Testis (tissue), 3 donors: Measurements from ENCODE around the gene MLXIPL. TPM values are rescaled to one million over a fixed set of nuclear protein-coding genes. Genes with fewer than 3 reads are reported as not detected.

Experiments
- DNase-seq: peaks from one replicate; pipeline ENCODE4 v3.0.0-alpha.2; 2019
- H3K27ac ChIP-seq, 2 donors: fragments of 200-600 bp; sonication (generic); one replicate each; pipeline ENCODE4 v1.5.1; 2019
- H3K27me3 ChIP-seq: fragments of 200-600 bp; sonication (generic); one replicate; pipeline ENCODE4 v1.5.1; 2019
- H3K36me3 ChIP-seq: fragments of 200-600 bp; sonication (generic); one replicate; pipeline ENCODE4 v1.5.1; 2017; ENCODE audit warnings: low read depth; ENCODE audit errors: missing control alignments
- H3K4me1 ChIP-seq: fragments of 200-600 bp; sonication (generic); one replicate; pipeline ENCODE4 v1.5.1; 2019
- H3K4me3 ChIP-seq, 2 donors: fragments of 200-600 bp; sonication (generic); one replicate each; pipeline ENCODE4 v1.5.1; 2017 to 2019
- H3K9me3 ChIP-seq: fragments of 200-600 bp; sonication (generic); one replicate; pipeline ENCODE4 v1.5.1; 2017
- CTCF ChIP-seq, 3 experiments: fragments of 450-650 bp in 2 of 3; fragments of 200-600 bp in 1 of 3; sonication (generic) in 1 of 3; IDR thresholded peaks; one replicate each; pipeline ENCODE4 v1.5.1; 2016 to 2019; ENCODE audit warnings: antibody characterized with exemption in 3 of 3, mild to moderate bottlenecking in 2 of 3, moderate library complexity in 1 of 3
- POLR2A ChIP-seq: fragments of 450-650 bp; IDR thresholded peaks from one replicate; pipeline ENCODE4 v1.6.1; 2017; ENCODE audit warnings: antibody characterized with exemption, mild to moderate bottlenecking, moderate library complexity
- WGBS, 2 donors: methylation state at CpG; one replicate each; pipeline ENCODE4 v1.1.5; 2018; 5-methylcytosine and 5-hydroxymethylcytosine counted together
- intact Hi-C: fragments of 100-400 bp; cut with DNase I; formaldehyde crosslinking; loops from one replicate; pipeline ENCODE4 v1.15.1; 2023; ENCODE audit warnings: low total_unique reads
- polyA plus RNA-seq: library from polyadenylated mRNA; stranded (reverse); fragments of 350-450 nt; fragmentation: Illumina TruSeq; extraction: RNeasy Lipid Tissue Mini Kit (QIAGEN cat#74804); gene quantifications from one replicate; pipeline ENCODE4 v1.2.3, GENCODE V29; 2014; ENCODE audit warnings: low read depth, low replicate concordance; ENCODE audit not compliant: insufficient read depth
- total RNA-seq, 2 donors: library from RNA; depleted of rRNA; stranded (reverse); fragments of >200 nt; gene quantifications; one replicate each; pipeline ENCODE4 v1.2.3, GENCODE V29; 2016

The MLXIPL gene
- total and polyA plus RNA-seq, 3 donors from 2014 or later, result 34.2 to 215 (median 160) TPM

GRCh38 chr7:73645643-73646174 lies 21.4 kb upstream of the MLXIPL start:
- H3K27me3 ChIP-seq, result no peaks in the 10 kb centered on the region
- 30 to 41% methylated on average over 4 of the region's 4 CpGs for WGBS, 2 donors
- intact Hi-C loops, result no loop called here
- H3K4me1 ChIP-seq, result peaks cover 4% of the 10 kb centered on the region
- H3K4me3 ChIP-seq, result no peak overlapping the region
- TF ChIP-seq POLR2A, result no peak
- TF ChIP-seq CTCF (IDR thresholded peaks at IDR 0.05), result no peak
- DNase-seq, result no peak
- H3K36me3 ChIP-seq, result no peaks in the 10 kb centered on the region
- H3K9me3 ChIP-seq, result no peaks in the 10 kb centered on the region
- H3K27ac ChIP-seq, result no peak overlapping the region

GRCh38 chr7:73644688-73645286 lies 20.5 kb upstream of the MLXIPL start:
- no peaks in the 10 kb centered on the region for H3K27me3 ChIP-seq
- no peak overlapping the region for H3K27ac ChIP-seq
- WGBS, 2 donors, result 62 to 77% methylated on average over 5 of the region's 5 CpGs
- no peaks in the 10 kb centered on the region for H3K36me3 ChIP-seq
- no peak overlapping the region for H3K4me3 ChIP-seq
- no peak for DNase-seq
- H3K4me1 ChIP-seq, result peaks cover 4% of the 10 kb centered on the region
- TF ChIP-seq CTCF (IDR thresholded peaks at IDR 0.05) (no peak), POLR2A (no peak)
- intact Hi-C loops, result no loop called here
- no peaks in the 10 kb centered on the region for H3K9me3 ChIP-seq

- no peaks in the 10 kb centered on the region for H3K9me3 ChIP-seq
- no peaks in the 10 kb centered on the region for H3K36me3 ChIP-seq
- WGBS, 2 donors, result 70 to 85% methylated on average over 2 of the region's 2 CpGs
- TF ChIP-seq POLR2A (no peak), CTCF (IDR thresholded peaks at IDR 0.05) (no peak)
- intact Hi-C loops, result no loop called here
- no peak for DNase-seq
- H3K4me3 ChIP-seq, result no peak overlapping the region
- no peaks in the 10 kb centered on the region for H3K27me3 ChIP-seq
- peaks cover under 1% of the 10 kb centered on the region for H3K4me1 ChIP-seq
- H3K27ac ChIP-seq, result no peak overlapping the region
These were observed 18.5 kb upstream of the MLXIPL start for GRCh38 chr7:73642834-73643233.

- DNase-seq, result no peak
- TF ChIP-seq CTCF (IDR thresholded peaks at IDR 0.05) (no peak), POLR2A (no peak)
- no peaks in the 10 kb centered on the region for H3K36me3 ChIP-seq
- intact Hi-C loops, result no loop called here
- no peak overlapping the region for H3K4me3 ChIP-seq
- H3K27ac ChIP-seq, result no peak overlapping the region
- H3K9me3 ChIP-seq, result no peaks in the 10 kb centered on the region
- 66 to 81% methylated on average over 3 of the region's 3 CpGs for WGBS, 2 donors
- H3K4me1 ChIP-seq, result no peaks in the 10 kb centered on the region
- no peaks in the 10 kb centered on the region for H3K27me3 ChIP-seq
These were observed 14.6 kb upstream of the MLXIPL start for GRCh38 chr7:73638911-73639310.
